Measurements from ENCODE around the gene CHCHD10. TPM values are rescaled to one million over a fixed set of nuclear protein-coding genes. Genes with fewer than 3 reads are reported as not detected.

Gene CHCHD10
- total and polyA plus RNA-seq, 2 donors (not counting 1 experiment from before 2014, with no cell fraction given), result 54.0 to 124 TPM

- CTCF ChIA-PET, result no interaction called here
- no peak for DNase-seq
- no peak for ATAC-seq (ENCODE audit: low read depth)
- no peaks in the 10 kb centered on the region for H4K20me1 ChIP-seq (ENCODE audit: control insufficient read depth, insufficient read depth, low read length, poor library complexity, severe bottlenecking)
- no peak overlapping the region for H3K4me2 ChIP-seq (replicated peaks; ENCODE audit: low read depth, low read length, poor library complexity, severe bottlenecking)
- no peaks in the 10 kb centered on the region for H3K27me3 ChIP-seq (replicated peaks in 1 of 4; ENCODE audit: control extremely low read depth in 1 of 4, control insufficient read depth in 3 of 4, insufficient read depth in 4 of 4, low read length in 3 of 4)
- no peak overlapping the region for H3K27ac Mint-ChIP-seq
- H3K9me3 ChIP-seq (ENCODE audit: control extremely low read depth in 1 of 3, control insufficient read depth in 2 of 3, insufficient read depth in 1 of 3, low read length in 2 of 3), result no peaks in the 10 kb centered on the region
- no peaks in the 10 kb centered on the region for H3K9me3 Mint-ChIP-seq (ENCODE audit: insufficient read depth)
- no peak overlapping the region for H3K9ac ChIP-seq (ENCODE audit: low read length)
- H3K4me1 Mint-ChIP-seq, result peaks cover 5% of the 10 kb centered on the region
- peaks cover 12% of the 10 kb centered on the region in 2 donors for H3K4me1 ChIP-seq (ENCODE audit: control insufficient read depth in 2 of 2, insufficient read depth in 2 of 2, low read length in 2 of 2)
- POLR2A ChIA-PET, result no interaction called here
- H3K4me3 Mint-ChIP-seq, result no peak overlapping the region
- TF ChIP-seq CTCF (IDR thresholded peaks at IDR 0.05), result no peak
- no peak for TF ChIP-seq EZH2 (IDR thresholded peaks at IDR 0.05; ENCODE audit: borderline replicate concordance, insufficient read depth, low read depth, low read length, poor library complexity, severe bottlenecking)
- H3K27me3 Mint-ChIP-seq, result no peaks in the 10 kb centered on the region
- no peak overlapping the region for H2AFZ ChIP-seq (ENCODE audit: insufficient read depth, low read depth, low read length, poor library complexity, severe bottlenecking)
- H3K79me2 ChIP-seq (ENCODE audit: control insufficient read depth, insufficient read depth, low read length), result no peaks in the 10 kb centered on the region
- peaks cover 0 to 10% of the 10 kb centered on the region in 2 experiments for H3K36me3 ChIP-seq (replicated peaks in 1 of 2; ENCODE audit: control extremely low read depth in 1 of 2, control insufficient read depth in 1 of 2, extremely low read depth in 1 of 2, insufficient read depth in 2 of 2, low read length in 1 of 2)
- H3K27ac ChIP-seq (ENCODE audit: low read length in 2 of 2), result no peak overlapping the region
- no peak overlapping the region for H3K4me3 ChIP-seq (ENCODE audit: control extremely low read depth in 1 of 5, extremely low read depth in 1 of 5, insufficient read depth in 1 of 5, low read depth in 2 of 5, low read length in 4 of 5)
- 94% methylated on average over 15 of the region's 15 CpGs for WGBS (ENCODE audit: insufficient coverage)
- intact Hi-C loops (cut with micrococcal nuclease), result loop anchor here (10.0 kb wide), 1 partner anchor 234 kb away; the partner anchor contains the start of gene CABIN1
Measured at GRCh38 chr22:23781065-23781464, 13.3 kb upstream of the CHCHD10 start.

GRCh38 chr22:23780146-23780748 lies 12.5 kb upstream of the CHCHD10 start:
- Histone ChIP-seq H3K4me2 (replicated peaks; ENCODE audit: low read depth, low read length, poor library complexity, severe bottlenecking) (no peak overlapping the region), H3K9me3 (ENCODE audit: control extremely low read depth in 1 of 3, control insufficient read depth in 2 of 3, insufficient read depth in 1 of 3, low read length in 2 of 3) (no peaks in the 10 kb centered on the region), H3K79me2 (ENCODE audit: control insufficient read depth, insufficient read depth, low read length) (no peaks in the 10 kb centered on the region), H4K20me1 (ENCODE audit: control insufficient read depth, insufficient read depth, low read length, poor library complexity, severe bottlenecking) (no peaks in the 10 kb centered on the region), H3K9ac (ENCODE audit: low read length) (no peak overlapping the region), H3K27ac (ENCODE audit: low read length in 2 of 2) (no peak overlapping the region), H3K36me3 (replicated peaks in 1 of 2; ENCODE audit: control extremely low read depth in 1 of 2, control insufficient read depth in 1 of 2, extremely low read depth in 1 of 2, insufficient read depth in 2 of 2, low read length in 1 of 2) (peaks cover 0 to 10% of the 10 kb centered on the region in 2 experiments), H2AFZ (ENCODE audit: insufficient read depth, low read depth, low read length, poor library complexity, severe bottlenecking) (no peak overlapping the region), H3K27me3 (replicated peaks in 1 of 4; ENCODE audit: control extremely low read depth in 1 of 4, control insufficient read depth in 3 of 4, insufficient read depth in 4 of 4, low read length in 3 of 4) (no peaks in the 10 kb centered on the region), H3K4me1 (ENCODE audit: control insufficient read depth in 2 of 2, insufficient read depth in 2 of 2, low read length in 2 of 2) (peaks cover 11% of the 10 kb centered on the region in 2 donors), H3K4me3 (ENCODE audit: control extremely low read depth in 1 of 5, extremely low read depth in 1 of 5, insufficient read depth in 1 of 5, low read depth in 2 of 5, low read length in 4 of 5) (no peak overlapping the region)
- Mint-ChIP-seq H3K27ac (no peak overlapping the region), H3K27me3 (no peaks in the 10 kb centered on the region), H3K4me1 (peaks cover 8% of the 10 kb centered on the region), H3K9me3 (ENCODE audit: insufficient read depth) (no peaks in the 10 kb centered on the region), H3K4me3 (no peak overlapping the region)
- WGBS (ENCODE audit: insufficient coverage), result 90% methylated on average over 20 of the region's 20 CpGs
- ChIA-PET CTCF (no interaction called here), POLR2A (no interaction called here)
- TF ChIP-seq EZH2 (IDR thresholded peaks at IDR 0.05; ENCODE audit: borderline replicate concordance, insufficient read depth, low read depth, low read length, poor library complexity, severe bottlenecking) (no peak), CTCF (IDR thresholded peaks at IDR 0.05) (no peak)
- intact Hi-C loops (cut with micrococcal nuclease), result loop anchor here (10.0 kb wide), 1 partner anchor 235 kb away; the partner anchor contains the start of gene CABIN1
- DNase-seq (no peak), ATAC-seq (ENCODE audit: low read depth) (no peak)
